ENCODE measurements around the gene DEXI. TPM values are rescaled to one million over a fixed set of nuclear protein-coding genes. Genes with fewer than 3 reads are reported as not detected.

Gene DEXI
- total and polyA plus RNA-seq, 2 of the 13 experiments (the other 11 are each of a cell fraction or from before 2014, with no cell fraction given) = 51.5 to 70.4 TPM

- TF ChIP-seq KDM2A (CRISPR knock-in tag; IDR thresholded peaks at IDR 0.05; ENCODE audit: borderline replicate concordance, low read depth) (peak; percentile 35; the same call in 1 of the 2 replicates), NFIC (IDR thresholded peaks at IDR 0.05; ENCODE audit: low read length) (no peak), ZNF788 (CRISPR knock-in tag; IDR thresholded peaks at IDR 0.05; ENCODE audit: borderline replicate concordance) (0 out of 2 replicates have a peak, but pooled peaks have one; percentile 4), HMGXB4 (CRISPR knock-in tag; IDR thresholded peaks at IDR 0.05; ENCODE audit: borderline replicate concordance in 1 of 2, low read depth in 1 of 2) (0 out of 4 replicates have a peak, but pooled peaks of 1 of the 2 experiments have one; percentile 28), ZNF124 (CRISPR knock-in tag; IDR thresholded peaks at IDR 0.05) (no peak), ZBTB40 (IDR thresholded peaks at IDR 0.05) (no peak), ZBTB40 (CRISPR knock-in tag; IDR thresholded peaks at IDR 0.05) (0 out of 2 replicates have a peak, but pooled peaks have one; percentile 7), ZNF598 (CRISPR knock-in tag; IDR thresholded peaks at IDR 0.05; ENCODE audit: borderline replicate concordance) (0 out of 2 replicates have a peak, but pooled peaks have one; percentile 64), ZNF331 (CRISPR knock-in tag; IDR thresholded peaks at IDR 0.05) (0 out of 2 replicates have a peak, but pooled peaks have one; percentile 9), AKAP8 (CRISPR knock-in tag; IDR thresholded peaks at IDR 0.05) (0 out of 2 replicates have a peak, but pooled peaks have one; percentile 34), HIC2 (CRISPR knock-in tag; IDR thresholded peaks at IDR 0.05; ENCODE audit: low read depth) (0 out of 2 replicates have a peak, but pooled peaks have one; percentile 1), ZNF232 (CRISPR knock-in tag; IDR thresholded peaks at IDR 0.05; ENCODE audit: borderline replicate concordance) (0 out of 2 replicates have a peak, but pooled peaks have one; percentile 6), TP53 (CRISPR knock-in tag; conservative IDR thresholded peaks at IDR 0.05) (no peak), SRY (CRISPR knock-in tag; IDR thresholded peaks at IDR 0.05) (peak; percentile 33; the same call in 1 of the 2 replicates), NCOA1 (CRISPR knock-in tag; IDR thresholded peaks at IDR 0.05) (no peak)
These were observed 1.7 kb downstream of the DEXI start (continued) for GRCh38 chr16:10940501-10941079.
